Ishikawa (cell line): ENCODE results near the gene STAG1.

Source experiments
- CEBPB ChIP-seq: IDR thresholded peaks from 2 replicates; pipeline ENCODE4 v1.6.1; 2012
- CREB1 ChIP-seq: IDR thresholded peaks from 2 replicates; pipeline ENCODE4 v1.6.1; 2012; ENCODE audit warnings: low read depth
- EP300 ChIP-seq: IDR thresholded peaks from 2 replicates; pipeline ENCODE4 v1.6.1; 2012; ENCODE audit warnings: borderline replicate concordance
- MAX ChIP-seq: IDR thresholded peaks from 2 replicates; pipeline ENCODE4 v1.6.1; 2012
- NFIC ChIP-seq: IDR thresholded peaks from 2 replicates; pipeline ENCODE4 v1.6.1; 2012
- RAD21 ChIP-seq: IDR thresholded peaks from 2 replicates; pipeline ENCODE4 v1.6.1; 2012; ENCODE audit warnings: low read depth
- REST ChIP-seq: IDR thresholded peaks from 2 replicates; pipeline ENCODE4 v1.6.1; 2012; ENCODE audit warnings: low read depth, mild to moderate bottlenecking
- TAF1 ChIP-seq: IDR thresholded peaks from 2 replicates; pipeline ENCODE4 v1.6.1; 2012; ENCODE audit warnings: low read depth, mild to moderate bottlenecking
- YY1 ChIP-seq: IDR thresholded peaks from 2 replicates; pipeline ENCODE4 v1.6.1; 2012; ENCODE audit warnings: low read depth
- ZBTB7A ChIP-seq: IDR thresholded peaks from 2 replicates; pipeline ENCODE4 v1.6.1; 2012; ENCODE audit warnings: low read depth

DNA sequence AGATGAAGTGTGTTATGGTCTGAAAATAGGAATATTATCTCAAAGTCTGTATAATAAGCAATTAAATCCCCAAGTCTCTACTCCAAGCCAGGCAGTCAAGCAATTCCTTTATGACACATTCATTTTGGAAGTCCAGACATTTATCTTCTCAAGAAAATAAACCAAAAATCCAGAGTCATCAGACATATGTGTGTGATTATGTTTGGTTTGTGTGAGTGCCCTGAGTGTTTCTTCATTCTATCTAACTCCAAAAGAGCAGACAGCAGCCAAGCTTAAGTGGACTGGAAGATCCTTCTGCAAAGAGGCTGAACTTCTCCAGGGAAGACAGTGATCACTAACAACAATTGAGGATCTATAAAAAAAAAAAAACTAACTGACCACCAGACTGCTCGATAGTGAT, 239.8 kb downstream of the STAG1 start:
- TF ChIP-seq MAX (no peak), RAD21 (no peak), TAF1 (no peak), CREB1 (no peak), REST (no peak), YY1 (no peak), EP300 (no peak), CEBPB (no peak), NFIC (no peak), ZBTB7A (no peak)
